Iris pigment epithelial cell (primary cell): Measurements from ENCODE around the gene UCHL1.
A peak's percentile ranks its signal among the peaks of the same experiment; 100 is the strongest.
"Not testable (repeated sequence)": the region's sequence is repeated elsewhere in the genome, so short reads cannot be mapped to it uniquely, and the experiment has no call there.

ENCODE experiments used
- DNase-seq: peaks from one replicate; pipeline ENCODE4 v3.0.0-alpha.2; 2011; ENCODE audit warnings: low read depth

UCHL1 gene

DNA sequence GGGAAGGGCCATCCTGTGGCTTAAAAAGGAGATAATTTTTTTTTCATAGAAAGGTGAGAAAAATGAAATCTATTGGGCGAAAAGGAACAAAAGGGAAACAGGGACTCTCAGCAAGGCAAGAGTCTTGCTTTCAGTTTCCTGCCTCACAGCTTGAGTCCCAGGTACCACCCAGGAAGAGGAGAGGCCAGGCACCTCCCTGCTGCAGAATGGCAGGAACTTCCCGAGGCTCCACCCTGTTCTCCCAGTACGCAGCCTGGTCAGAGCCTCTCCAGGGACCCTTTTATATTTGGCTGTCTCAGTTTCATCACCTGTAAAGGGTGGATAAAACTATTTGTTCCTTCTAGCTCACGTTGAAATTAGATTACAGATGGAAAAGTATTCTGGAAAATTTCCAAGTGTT, 33.8 kb downstream of the UCHL1 start:
- no peak for DNase-seq

DNA sequence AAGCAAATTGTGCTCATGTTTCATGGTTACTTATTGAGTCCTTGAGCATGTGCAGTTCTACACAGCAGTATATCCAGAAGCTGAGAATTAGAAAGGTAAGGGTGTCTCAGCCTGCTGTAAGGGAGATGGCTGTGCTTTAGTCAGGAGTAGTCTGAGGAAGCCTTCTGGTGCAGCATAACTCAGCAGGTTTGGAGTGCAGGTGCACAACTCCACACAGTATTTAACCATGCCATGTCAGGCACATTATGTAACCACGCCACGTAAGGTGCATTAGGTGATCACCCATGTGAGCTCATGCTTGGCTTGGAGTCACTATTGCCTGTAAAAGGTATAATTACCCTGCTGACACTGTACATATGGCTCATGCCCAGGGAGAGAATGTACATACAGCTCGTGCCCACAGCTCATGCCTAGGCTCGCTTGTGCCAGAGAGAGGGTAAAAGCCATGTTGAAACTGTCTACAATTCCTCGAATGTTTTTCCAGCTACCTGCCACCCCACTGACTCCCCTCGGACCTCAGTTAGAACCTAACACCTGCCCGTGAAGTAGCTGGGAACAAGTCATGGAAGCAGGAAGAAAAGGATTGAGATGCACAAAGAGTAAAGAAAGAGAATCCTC, 37.8 kb downstream of the UCHL1 start:
- no peak for DNase-seq

DNA sequence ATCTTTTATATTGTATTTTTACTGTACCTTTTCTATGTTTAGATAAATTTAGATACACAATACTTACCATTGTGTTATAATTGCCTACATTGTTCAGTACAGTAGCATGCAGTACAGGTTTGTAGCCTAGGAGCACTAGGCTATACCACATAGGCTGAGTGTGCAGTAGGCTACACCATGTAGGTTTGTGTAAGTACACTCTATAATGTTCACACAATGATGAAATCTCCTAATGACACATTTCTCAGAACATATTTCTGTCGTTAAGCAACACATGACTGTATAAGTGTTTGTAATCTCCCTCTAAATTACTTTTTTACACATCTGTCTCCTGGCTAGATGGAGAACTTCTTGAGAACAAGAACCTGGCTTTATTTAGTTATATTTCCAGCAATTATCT, 40.3 kb downstream of the UCHL1 start:
- peak; percentile 45 for DNase-seq

DNA sequence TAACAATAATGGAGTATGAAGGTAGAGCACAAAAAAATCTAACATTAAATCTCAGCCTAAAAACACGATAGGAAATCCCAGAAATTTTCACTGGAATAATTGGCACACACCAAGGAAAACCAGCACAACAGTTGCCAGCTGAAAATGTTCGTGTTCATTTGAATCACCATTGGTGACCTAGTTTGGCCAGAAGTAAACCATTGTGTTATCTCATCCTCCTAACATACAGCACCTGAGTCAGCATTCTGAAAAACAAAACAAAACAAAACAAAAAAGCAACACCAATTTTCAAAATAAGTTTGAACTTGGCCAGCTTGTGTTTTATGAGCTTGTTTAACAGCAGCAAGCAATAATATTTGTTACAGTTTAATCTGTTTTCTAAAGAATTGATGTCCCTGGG, 41.1 kb downstream of the UCHL1 start:
- no peak for DNase-seq

DNA sequence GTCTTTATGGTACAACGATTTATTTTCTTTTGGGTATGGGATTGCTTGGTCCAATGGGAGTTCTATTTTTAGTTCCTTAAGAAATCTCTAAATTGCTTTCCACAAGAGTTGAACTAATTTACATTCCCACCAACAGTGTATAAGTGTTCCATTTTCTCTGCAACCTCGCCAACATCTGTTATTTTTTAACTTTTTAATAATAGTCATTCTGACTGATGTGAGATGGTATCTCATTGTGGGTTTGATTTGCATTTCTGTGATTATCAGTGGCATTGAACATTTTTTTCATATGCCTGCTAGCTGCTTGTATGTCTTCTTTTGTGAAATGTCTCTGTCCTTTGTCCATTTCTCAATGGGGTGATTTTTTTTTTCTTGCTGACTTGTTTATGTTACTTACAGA, 42.8 kb downstream of the UCHL1 start:
- DNase-seq, result no peak

DNA sequence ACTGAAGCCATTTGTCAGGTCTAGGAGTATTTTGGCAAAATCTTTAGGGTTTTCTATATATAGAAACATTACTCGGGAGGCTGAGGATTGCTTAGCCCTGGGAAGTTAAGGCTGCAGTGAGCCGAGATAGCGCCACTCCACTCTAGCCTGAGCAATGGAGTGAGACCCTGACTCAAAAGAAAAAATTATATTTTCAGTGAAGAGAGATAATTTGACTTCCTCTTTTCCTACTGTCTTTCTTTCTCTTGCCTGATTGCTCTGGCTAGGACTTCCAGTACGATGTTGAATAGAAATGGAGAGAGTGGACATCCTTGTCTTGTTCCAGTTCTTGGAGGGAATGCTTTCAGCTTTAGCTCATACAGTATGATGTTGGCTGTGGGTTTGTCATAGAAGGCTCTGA, 44.4 kb downstream of the UCHL1 start:
- DNase-seq, result no peak

DNA sequence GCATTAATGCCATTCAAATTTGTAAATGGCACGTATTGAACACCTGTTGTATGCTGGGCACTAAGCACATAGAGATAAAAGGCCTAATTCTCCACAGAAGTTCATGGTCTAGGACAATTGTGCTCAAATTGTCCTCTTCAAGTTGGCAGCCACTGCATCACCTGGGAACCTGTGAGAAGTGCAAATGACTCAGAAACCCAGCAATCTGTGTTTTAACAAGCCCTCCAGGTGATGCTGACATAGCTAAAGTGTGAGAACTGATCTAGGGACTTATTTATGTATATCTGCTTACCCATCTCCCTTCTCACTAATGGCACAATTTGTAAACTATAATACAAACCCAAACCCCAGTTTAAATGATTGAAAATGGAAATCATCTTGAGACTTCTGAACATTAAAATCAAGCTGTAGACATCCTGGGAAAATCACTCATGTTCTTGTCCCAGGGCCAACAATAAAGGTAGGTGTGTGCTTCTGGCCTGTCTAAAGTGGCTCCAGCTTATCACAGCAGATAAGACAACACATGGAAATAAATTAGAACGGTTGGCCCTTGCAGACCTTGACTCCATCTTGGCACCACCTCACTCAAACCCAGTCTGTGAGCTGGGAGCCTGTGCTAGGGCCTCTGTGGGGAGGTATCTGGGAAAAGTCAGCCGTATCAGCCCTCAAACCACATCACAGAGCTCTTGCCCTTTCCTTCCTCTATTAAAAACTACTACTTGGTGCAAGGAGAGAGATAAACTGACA, 46.8 kb downstream of the UCHL1 start:
- no peak for DNase-seq

DNA sequence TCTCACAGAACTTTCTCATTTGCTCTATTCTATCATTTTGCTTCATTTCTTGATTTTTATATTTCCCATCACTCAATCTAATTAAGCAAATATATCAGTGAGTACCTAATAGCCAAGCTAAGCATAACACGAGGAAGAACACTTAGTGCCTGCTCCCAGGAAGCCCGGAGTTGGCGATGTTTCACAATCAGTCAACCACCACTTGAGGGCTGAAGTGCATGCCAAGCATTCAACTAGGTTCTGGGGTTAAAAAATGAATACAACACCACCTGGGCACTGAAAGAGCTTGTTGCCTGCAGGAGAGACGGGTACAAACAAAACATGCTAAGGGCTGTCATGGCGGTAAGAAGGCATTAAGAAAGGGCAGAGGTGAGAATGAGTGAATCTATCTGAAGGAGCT, 47.5 kb downstream of the UCHL1 start:
- no peak for DNase-seq

DNA sequence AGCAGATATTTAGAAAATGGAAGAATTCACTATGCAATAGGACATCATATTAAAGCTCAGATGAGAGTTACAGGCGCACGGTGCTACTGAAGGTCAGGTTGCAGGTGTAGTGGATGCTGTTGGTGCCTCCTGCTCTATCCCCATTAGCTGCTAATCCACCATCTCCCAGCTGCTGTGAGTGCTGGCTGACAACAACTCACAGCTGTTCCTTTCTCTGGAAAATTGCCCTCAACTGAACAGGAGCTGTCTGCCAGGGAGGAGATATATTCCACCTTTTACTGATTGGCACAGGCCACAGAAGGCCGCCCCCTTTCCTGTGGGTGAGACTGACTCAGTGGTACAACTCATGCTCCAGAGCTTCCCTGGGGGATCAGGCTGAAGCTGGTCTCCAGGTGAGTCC, 48.7 kb downstream of the UCHL1 start:
- DNase-seq, result no peak

DNA sequence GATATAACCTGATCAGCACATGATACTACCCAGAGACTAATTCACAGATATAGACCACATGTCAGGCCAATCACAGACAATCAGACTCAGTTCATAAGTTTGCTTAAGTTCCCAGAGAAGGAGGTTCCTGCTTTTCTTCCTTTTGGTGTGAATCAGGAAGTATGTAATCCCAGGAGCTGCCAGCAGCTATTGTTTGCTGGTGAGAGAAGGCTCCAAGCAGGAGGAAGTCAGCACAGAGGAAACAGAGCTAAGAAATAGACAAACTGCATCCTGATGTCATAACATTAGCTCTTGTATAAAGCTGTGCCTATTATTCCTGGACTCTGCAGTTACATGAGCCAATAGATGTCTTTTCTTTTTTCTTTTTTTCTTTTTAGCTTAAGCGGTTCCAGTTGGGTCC, 50.9 kb downstream of the UCHL1 start:
- DNase-seq, result no peak

DNA sequence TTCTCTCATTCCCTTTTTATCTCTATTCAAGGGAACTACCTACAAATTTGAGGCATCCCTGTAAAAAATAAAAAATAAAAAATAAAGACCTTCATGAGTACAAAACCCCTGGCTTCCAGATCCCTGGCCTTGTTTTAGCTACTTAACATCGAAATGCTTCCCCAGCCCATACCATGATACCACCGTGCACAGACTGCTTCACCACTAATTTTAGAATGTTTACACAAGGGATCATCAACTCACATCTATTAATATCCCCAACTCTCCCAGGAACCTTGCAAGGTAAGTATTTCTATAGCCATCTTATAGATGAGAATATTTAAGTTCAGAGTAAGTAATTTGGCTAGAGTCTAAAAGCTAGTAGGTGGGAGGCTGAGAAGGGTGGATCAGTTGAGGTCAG, 51.7 kb downstream of the UCHL1 start:
- no peak for DNase-seq

DNA sequence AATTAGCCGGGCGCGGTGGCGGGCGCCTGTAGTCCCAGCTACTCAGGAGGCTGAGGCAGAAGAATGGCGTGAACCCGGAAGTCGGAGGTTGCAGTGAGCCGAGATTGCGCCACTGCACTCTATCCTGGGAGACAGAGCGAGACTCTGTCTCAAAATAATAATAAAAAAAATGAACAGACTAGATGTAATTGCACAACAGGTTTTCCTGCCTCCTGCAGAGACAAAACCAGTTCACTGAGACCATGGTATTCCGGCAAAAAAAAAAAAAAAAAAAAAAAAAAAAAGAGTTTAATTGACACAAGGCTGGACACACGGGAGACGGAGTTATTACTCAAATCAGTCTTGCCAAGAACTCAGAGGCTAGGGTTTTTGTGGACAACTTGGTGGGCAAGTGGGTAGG, 58.7 kb downstream of the UCHL1 start:
- DNase-seq, result not testable (repeated sequence)

DNA sequence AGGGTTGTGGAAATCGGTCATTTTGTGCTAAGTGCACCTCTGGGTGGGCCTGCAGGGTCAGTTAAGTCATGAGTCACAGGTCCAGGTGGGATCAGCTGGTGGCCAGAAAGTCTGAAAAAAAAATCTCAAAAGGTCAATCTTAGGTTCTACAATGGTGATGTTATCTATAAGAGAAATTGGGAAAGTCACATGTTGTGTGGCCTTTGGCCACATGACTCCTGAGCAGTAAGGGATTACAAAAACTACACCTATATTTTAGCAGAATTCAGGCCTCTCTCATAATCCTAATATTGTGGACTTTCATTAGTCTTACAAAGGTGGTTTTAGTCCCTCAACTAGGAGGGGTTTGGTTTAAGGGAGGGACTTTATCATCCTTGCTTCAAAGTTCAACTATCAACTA, 59.1 kb downstream of the UCHL1 start:
- no peak for DNase-seq
